ENCODE measurements around the gene METTL26.

DNA sequence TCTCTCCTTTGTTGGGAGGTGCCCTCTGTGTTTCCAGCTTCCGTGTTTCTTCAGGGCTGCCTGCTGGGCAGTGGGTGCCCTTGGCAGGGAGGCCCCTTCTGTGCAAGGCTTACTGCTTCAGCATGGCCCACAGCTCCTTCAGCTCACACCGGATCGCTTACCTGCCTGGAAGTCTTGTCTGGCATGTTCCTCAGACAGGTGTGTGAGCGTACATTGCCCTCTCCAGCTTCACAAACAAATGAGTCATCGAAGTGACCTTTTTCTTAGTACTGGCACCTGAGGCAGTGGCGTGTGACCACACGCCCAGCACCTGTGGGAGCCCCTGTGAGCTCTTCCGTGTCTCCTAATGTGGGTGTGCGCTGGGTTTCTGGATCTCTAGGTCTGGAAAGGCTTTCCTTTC, 42.7 kb downstream of the METTL26 start:
- TF ChIP-seq CTCF (conservative IDR thresholded peaks at IDR 0.05; ENCODE audit: low read length) (no peak), EZH2phosphoT487 (IDR thresholded peaks at IDR 0.05; ENCODE audit: borderline replicate concordance) (no peak)

Measured in Loucy (cell line).